Sigmoid colon (tissue), 7 donors: Measurements from ENCODE around the gene LRP1B. TPM values are rescaled to one million over a fixed set of nuclear protein-coding genes. Genes with fewer than 3 reads are reported as not detected.

ENCODE experiments used
- DNase-seq: peaks from one replicate; pipeline ENCODE4 v3.0.0-alpha.2; 2019
- H3K27ac ChIP-seq, 4 donors: fragments of 200-600 bp; sonication (generic); one replicate each; pipeline ENCODE4 v1.5.1; 2016 to 2019; ENCODE audit warnings: mild to moderate bottlenecking in 1 of 4
- H3K27me3 ChIP-seq, 3 donors: fragments of 200-600 bp; sonication (generic); one replicate each; pipeline ENCODE4 v1.5.1; 2019; ENCODE audit warnings: mild to moderate bottlenecking in 1 of 3
- H3K36me3 ChIP-seq, 4 donors: fragments of 200-600 bp; sonication (generic); one replicate each; pipeline ENCODE4 v1.5.1; 2016 to 2019
- H3K4me1 ChIP-seq, 4 donors: fragments of 200-600 bp; sonication (generic); one replicate each; pipeline ENCODE4 v1.5.1; 2017 to 2019
- H3K4me3 ChIP-seq, 4 donors: fragments of 200-600 bp; sonication (generic); one replicate each; pipeline ENCODE4 v1.5.1; 2017 to 2019; ENCODE audit warnings: mild to moderate bottlenecking in 2 of 4, moderate library complexity in 1 of 4
- H3K9me3 ChIP-seq, 4 donors: fragments of 200-600 bp in 3 of 4; sonication (generic) in 3 of 4; one replicate each; pipeline versions ENCODE4 v1.5.1 to v1.6.1; 2013 to 2019
- CTCF ChIP-seq, 4 experiments: fragments of 450-650 bp in 3 of 4; fragments of 200-600 bp in 1 of 4; IDR thresholded peaks; one replicate each; pipeline ENCODE4 v1.5.1; 2016 to 2019; ENCODE audit warnings: antibody characterized with exemption in 4 of 4, mild to moderate bottlenecking in 3 of 4, moderate library complexity in 2 of 4
- EP300 ChIP-seq, 4 donors: sonication (generic); formaldehyde crosslinking; IDR thresholded peaks; one replicate each; pipeline ENCODE4 v1.6.1; 2017; ENCODE audit warnings: antibody characterized with exemption in 4 of 4
- POLR2A ChIP-seq, 2 donors: fragments of 450-650 bp; IDR thresholded peaks; one replicate each; pipeline ENCODE4 v1.6.1; 2016; ENCODE audit warnings: antibody characterized with exemption in 2 of 2, mild to moderate bottlenecking in 2 of 2, moderate library complexity in 2 of 2
- POLR2AphosphoS5 ChIP-seq, 4 donors: sonication (generic); formaldehyde crosslinking; IDR thresholded peaks; one replicate each; pipeline ENCODE4 v1.6.1; 2017; ENCODE audit warnings: antibody characterized with exemption in 4 of 4
- WGBS, 2 donors: extraction: QIAGEN DNeasy Blood & Tissue Kit; methylation state at CpG; one replicate each; pipeline ENCODE4 v1.1.7; 2013; 5-methylcytosine and 5-hydroxymethylcytosine counted together
- intact Hi-C: fragments of 100-400 bp; cut with DNase I; formaldehyde crosslinking; loops from one replicate; pipeline ENCODE4 v1.15.1; 2023
- polyA plus RNA-seq, 3 donors: library from polyadenylated mRNA; stranded (reverse); fragments of 200-250 nt; gene quantifications; one replicate each; pipeline ENCODE4 v1.2.3, GENCODE V29; 2013
- total RNA-seq, 4 donors: library from RNA; depleted of rRNA; stranded (reverse); fragments of >200 nt; gene quantifications; one replicate each; pipeline ENCODE4 v1.1.0, GENCODE V29; 2016
- donor health status: healthy with polysubstance abuse.
- donor health status: Bipolar disorder and iron deficiency.
- donor health status: healthy.

The LRP1B gene
- total and polyA plus RNA-seq, 7 donors, result 0.06 to 5.1 (median 2.0) TPM; not detected in 1

DNA sequence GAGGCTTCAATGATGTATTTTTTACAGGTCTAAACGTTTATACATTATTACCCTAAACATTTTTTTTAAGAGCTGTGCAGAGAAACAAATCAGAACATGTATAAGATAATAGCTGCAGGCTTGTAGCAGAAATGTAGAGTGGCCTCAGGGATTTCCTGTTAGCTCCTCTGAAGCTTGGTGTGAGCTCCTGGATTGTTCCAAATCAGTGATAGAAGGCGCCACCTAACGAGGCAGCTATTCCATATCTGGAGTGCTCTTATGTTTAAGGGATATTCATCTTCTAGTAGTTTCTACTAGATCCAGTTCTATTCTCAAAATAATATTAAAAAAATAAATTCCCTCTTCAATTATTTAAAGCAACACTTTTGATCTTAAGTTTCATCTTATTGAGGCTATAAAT, 93.1 kb downstream of the LRP1B start:
- TF ChIP-seq POLR2A (IDR thresholded peaks at IDR 0.05) (no peak), CTCF (IDR thresholded peaks at IDR 0.05) (no peak), EP300 (IDR thresholded peaks at IDR 0.05) (no peak), POLR2AphosphoS5 (IDR thresholded peaks at IDR 0.05) (no peak)
- no peaks in the 10 kb centered on the region for H3K36me3 ChIP-seq
- H3K27ac ChIP-seq, result no peak overlapping the region
- H3K4me1 ChIP-seq, result no peaks in the 10 kb centered on the region
- H3K27me3 ChIP-seq, result no peaks in the 10 kb centered on the region
- 44 to 46% methylated on average over 3 of the region's 3 CpGs for WGBS, 2 donors
- no peak overlapping the region for H3K4me3 ChIP-seq
- H3K9me3 ChIP-seq, result no peaks in the 10 kb centered on the region
- DNase-seq, result no peak
- intact Hi-C loops, result no loop called here

DNA sequence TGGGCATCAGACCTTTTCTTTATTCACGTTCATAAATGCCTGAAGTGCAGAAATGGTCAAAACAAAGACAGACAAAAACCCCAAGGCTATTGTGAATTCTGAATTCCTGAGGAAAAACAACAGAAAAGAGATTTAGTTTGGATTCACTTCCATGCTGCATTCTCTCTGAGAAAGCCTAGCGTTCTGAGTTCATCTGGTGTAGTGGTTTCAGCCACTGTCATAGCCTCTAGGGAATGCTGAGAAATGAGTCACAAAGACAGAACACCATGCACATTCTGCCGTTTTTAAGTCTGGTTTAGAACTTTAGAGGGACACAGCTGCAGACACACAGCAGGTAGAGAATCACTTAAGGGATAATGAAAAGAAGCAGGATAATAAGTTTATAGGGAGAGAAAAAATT, 93.8 kb downstream of the LRP1B start:
- Histone ChIP-seq H3K27ac (no peak overlapping the region), H3K36me3 (no peaks in the 10 kb centered on the region), H3K9me3 (no peaks in the 10 kb centered on the region), H3K27me3 (no peaks in the 10 kb centered on the region), H3K4me3 (no peak overlapping the region), H3K4me1 (no peaks in the 10 kb centered on the region)
- no peak for DNase-seq
- no peak for TF ChIP-seq POLR2AphosphoS5 (IDR thresholded peaks at IDR 0.05)
- TF ChIP-seq CTCF (IDR thresholded peaks at IDR 0.05), result no peak
- TF ChIP-seq EP300 (IDR thresholded peaks at IDR 0.05), result no peak
- no peak for TF ChIP-seq POLR2A (IDR thresholded peaks at IDR 0.05)
- intact Hi-C loops, result no loop called here
- WGBS, 2 donors, result 56 to 65% methylated on average over 3 of the region's 3 CpGs

DNA sequence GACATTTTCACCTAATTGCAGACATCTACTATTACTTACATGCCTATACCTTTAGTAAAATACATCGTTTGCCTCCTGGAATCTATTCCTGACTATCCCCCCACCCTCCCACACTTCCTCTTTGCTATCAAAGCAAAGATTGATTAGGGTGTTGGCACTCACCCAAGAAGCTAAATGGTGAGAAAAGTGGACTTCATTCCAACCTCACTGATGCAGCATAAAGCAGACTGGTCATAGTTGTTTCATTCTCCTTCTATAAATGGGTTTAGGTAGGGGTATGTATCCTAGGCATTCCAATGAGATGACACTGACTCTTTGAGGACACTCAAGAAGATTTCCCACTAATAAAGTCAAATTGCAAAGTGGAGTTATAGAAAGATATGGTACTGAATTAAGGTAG, 97.4 kb downstream of the LRP1B start:
- H3K36me3 ChIP-seq, result no peaks in the 10 kb centered on the region
- WGBS, 2 donors, result 26 to 47% methylated on average over 1 of the region's 1 CpG
- no peak overlapping the region for H3K4me3 ChIP-seq
- DNase-seq, result no peak
- TF ChIP-seq POLR2AphosphoS5 (IDR thresholded peaks at IDR 0.05) (no peak), POLR2A (IDR thresholded peaks at IDR 0.05) (no peak), CTCF (IDR thresholded peaks at IDR 0.05) (no peak), EP300 (IDR thresholded peaks at IDR 0.05) (no peak)
- no peaks in the 10 kb centered on the region for H3K9me3 ChIP-seq
- no peak overlapping the region for H3K27ac ChIP-seq
- H3K4me1 ChIP-seq, result no peaks in the 10 kb centered on the region
- intact Hi-C loops, result no loop called here
- no peaks in the 10 kb centered on the region for H3K27me3 ChIP-seq

- Histone ChIP-seq H3K27ac (no peak overlapping the region), H3K9me3 (no peaks in the 10 kb centered on the region), H3K27me3 (no peaks in the 10 kb centered on the region), H3K4me1 (no peaks in the 10 kb centered on the region), H3K36me3 (no peaks in the 10 kb centered on the region), H3K4me3 (no peak overlapping the region)
- WGBS, 2 donors, result 73 to 82% methylated on average over 3 of the region's 3 CpGs
- intact Hi-C loops, result no loop called here
- DNase-seq, result no peak
- TF ChIP-seq CTCF (IDR thresholded peaks at IDR 0.05) (no peak), POLR2AphosphoS5 (IDR thresholded peaks at IDR 0.05) (no peak), EP300 (IDR thresholded peaks at IDR 0.05) (no peak), POLR2A (IDR thresholded peaks at IDR 0.05) (no peak)
Observed at GRCh38 chr2:142031656-142032055, 99.2 kb downstream of the LRP1B start.

DNA sequence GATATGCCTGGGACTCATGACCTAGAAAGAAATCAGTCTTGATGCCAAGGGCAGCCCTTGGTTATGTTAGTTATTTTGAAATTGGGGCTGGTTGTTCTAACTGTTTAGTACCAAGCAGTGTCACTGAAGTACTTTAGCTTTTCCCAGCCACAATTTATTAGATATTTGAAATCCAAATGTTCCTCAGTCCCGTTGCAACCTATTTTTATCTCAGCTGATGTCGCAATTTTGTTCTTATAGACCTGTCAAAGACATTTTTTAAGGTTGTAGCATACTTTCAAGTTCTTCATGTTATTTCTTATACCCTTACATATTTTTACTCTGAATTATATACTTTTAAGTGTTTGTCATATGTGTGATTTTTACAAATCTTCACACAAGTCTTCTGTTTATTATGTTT, 100.1 kb downstream of the LRP1B start:
- H3K4me3 ChIP-seq, result no peak overlapping the region
- TF ChIP-seq POLR2A (IDR thresholded peaks at IDR 0.05) (no peak), EP300 (IDR thresholded peaks at IDR 0.05) (no peak), POLR2AphosphoS5 (IDR thresholded peaks at IDR 0.05) (no peak), CTCF (IDR thresholded peaks at IDR 0.05) (no peak)
- H3K36me3 ChIP-seq, result no peaks in the 10 kb centered on the region
- H3K27ac ChIP-seq, result no peak overlapping the region
- no peaks in the 10 kb centered on the region for H3K27me3 ChIP-seq
- WGBS, 2 donors, result 65 to 67% methylated on average over 2 of the region's 2 CpGs
- DNase-seq, result no peak
- intact Hi-C loops, result no loop called here
- H3K9me3 ChIP-seq, result no peaks in the 10 kb centered on the region
- H3K4me1 ChIP-seq, result no peaks in the 10 kb centered on the region
